ENCODE measurements around the gene BAZ2A.
"Not testable (repeated sequence)": the region's sequence is repeated elsewhere in the genome, so short reads cannot be mapped to it uniquely, and the experiment has no call there.

The BAZ2A gene

DNA sequence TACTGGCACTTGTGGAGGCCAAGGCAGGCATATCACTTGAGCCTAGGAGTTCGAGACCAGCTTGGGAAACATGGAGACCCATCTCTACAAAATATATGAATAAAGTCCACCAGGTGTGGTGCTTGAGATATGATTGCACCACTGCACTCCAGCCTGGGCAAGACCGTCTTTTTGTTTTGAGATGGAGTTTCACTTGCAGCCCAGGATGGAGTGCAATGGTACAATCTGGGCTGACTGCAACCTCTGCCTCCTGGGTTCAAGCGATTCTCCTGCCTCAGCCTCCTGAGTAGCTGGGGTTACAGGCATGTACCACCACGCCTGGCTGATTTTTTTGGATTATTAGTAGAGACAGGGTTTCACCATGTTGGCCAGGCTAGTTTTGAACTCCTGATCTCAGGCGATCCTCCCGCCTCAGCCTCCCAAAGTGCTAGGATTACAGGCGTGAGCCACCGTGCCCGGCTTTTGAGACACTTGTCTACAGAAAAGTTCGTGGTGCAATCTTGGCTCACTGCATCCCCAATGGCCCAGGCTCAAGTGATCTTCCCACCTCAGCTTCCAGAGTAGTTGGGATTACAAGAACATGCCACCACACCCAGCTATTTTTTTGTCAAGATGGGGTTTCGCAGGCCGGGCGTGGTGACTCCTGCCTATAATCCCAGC lies 32.0 kb upstream of the BAZ2A start:
- no peak for DNase-seq (ENCODE audit: low read depth)
- H3K4me3 ChIP-seq (replicated peaks; ENCODE audit: low read depth, low read length): no peak overlapping the region
- TF ChIP-seq, protein P1, sequence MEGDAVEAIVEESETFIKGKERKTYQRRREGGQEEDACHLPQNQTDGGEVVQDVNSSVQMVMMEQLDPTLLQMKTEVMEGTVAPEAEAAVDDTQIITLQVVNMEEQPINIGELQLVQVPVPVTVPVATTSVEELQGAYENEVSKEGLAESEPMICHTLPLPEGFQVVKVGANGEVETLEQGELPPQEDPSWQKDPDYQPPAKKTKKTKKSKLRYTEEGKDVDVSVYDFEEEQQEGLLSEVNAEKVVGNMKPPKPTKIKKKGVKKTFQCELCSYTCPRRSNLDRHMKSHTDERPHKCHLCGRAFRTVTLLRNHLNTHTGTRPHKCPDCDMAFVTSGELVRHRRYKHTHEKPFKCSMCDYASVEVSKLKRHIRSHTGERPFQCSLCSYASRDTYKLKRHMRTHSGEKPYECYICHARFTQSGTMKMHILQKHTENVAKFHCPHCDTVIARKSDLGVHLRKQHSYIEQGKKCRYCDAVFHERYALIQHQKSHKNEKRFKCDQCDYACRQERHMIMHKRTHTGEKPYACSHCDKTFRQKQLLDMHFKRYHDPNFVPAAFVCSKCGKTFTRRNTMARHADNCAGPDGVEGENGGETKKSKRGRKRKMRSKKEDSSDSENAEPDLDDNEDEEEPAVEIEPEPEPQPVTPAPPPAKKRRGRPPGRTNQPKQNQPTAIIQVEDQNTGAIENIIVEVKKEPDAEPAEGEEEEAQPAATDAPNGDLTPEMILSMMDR (IDR thresholded peaks at IDR 0.05; ENCODE audit: low read length, missing control alignments): no peak

DNA sequence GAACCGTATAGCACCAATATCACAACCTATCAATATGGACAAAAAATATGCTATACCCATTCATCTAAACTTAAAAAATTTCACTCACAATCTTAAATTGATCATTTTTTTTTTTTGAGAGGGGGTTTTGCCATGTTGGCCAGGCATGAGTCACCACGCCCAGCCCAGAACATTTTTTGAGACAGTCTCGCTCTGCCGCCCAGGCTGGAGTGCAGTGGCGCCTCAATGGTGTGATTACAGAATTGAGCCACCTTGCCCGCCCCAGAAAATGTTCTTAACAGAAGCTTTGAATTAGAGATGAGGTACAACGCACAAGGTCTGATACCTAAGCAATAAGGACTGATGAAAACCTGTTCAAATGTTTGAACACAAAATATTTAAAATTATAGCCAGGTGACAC lies 31.4 kb upstream of the BAZ2A start:
- DNase-seq (ENCODE audit: low read depth): no peak
- no peak overlapping the region for H3K4me3 ChIP-seq (replicated peaks; ENCODE audit: low read depth, low read length)
- TF ChIP-seq, protein P1 (IDR thresholded peaks at IDR 0.05; ENCODE audit: low read length, missing control alignments): no peak

DNA sequence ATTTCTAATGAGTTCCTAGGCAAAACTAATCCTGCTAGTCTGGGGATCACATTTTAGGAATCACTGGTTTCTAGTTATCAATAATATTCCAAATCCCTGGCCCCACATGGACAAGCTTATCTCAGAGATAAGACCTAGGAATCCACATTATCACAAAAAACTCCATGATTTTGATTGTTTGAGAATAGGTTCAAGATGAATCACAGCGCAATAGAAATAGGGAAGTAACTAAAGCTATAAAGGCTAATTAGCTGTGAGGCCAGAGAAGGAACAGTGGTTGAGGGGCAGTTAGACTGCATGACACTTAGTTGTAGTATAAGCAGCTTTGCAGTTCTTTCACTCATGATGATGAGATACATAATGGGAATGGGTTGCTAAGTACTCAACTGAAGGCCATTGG lies 28.8 kb upstream of the BAZ2A start:
- no peak for DNase-seq (ENCODE audit: low read depth)
- no peak overlapping the region for H3K4me3 ChIP-seq (replicated peaks; ENCODE audit: low read depth, low read length)
- TF ChIP-seq, protein P1 (IDR thresholded peaks at IDR 0.05; ENCODE audit: low read length, missing control alignments): no peak

DNA sequence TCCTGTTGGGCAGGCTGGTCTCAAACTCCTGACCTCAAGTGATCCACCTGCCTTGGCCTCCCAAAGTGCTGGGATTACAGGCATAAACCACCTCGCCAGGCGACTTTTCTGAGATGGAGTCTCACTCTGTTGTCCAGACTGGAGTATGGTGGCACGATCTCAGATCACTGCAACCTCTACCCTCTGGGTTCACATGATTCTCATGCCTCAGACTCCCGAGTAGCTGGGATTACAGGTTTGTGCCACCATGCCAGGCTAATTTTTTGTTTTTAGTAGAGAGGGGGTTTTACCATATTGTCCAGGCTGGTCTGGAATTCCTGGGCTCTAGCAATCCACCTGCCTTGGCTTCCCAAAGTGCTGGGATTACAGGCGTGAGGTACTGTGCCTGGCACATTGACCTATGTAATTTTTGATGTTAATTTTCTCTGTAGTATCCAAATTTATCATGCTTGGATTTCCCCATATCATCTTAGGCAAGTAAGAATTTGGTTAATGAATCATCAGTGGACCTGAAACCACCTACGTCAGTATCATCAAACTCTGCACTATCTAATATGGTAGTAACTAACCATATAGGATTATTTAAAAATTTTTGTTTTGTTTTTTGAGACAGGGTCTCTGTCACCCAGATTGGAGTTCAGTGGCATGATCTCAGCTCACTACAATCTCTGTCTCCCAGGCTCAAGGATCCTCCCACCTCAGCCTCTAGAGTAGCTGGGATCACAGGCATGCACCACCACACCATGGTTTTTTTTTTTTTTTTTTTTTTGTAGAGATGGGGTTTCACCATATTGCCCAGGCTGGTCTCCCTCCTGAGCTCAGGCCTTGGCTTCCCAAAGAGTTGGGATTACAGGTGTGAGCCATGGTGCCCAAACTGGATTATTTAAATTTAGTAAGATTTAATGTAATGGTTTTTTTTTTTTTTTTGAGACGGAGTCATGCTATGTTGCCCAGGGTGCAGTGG lies 27.6 kb upstream of the BAZ2A start:
- DNase-seq (ENCODE audit: low read depth): no peak
- no peak overlapping the region for H3K4me3 ChIP-seq (replicated peaks; ENCODE audit: low read depth, low read length)
- TF ChIP-seq, protein P1 (IDR thresholded peaks at IDR 0.05; ENCODE audit: low read length, missing control alignments): no peak

DNA sequence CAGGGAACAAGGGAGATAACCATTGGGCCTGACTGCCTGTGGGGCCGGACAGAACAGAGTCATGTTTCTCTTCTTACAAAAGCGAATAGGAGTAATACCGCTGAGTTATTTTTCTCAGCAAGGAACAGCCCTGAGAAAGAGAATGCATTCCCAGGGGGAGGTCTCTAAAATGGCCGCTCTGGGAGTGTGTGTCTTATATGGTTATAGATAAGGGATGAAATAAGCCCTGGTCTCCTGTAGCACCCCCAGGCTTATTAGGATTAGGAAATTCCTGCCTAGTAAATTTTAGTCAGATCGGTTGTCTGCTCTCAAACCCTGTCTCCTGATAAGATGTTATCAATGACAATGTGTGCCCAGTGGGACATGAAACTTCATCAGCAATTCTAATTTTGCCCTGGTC lies 23.7 kb upstream of the BAZ2A start:
- not testable (repeated sequence) for DNase-seq (ENCODE audit: low read depth); H3K4me3 ChIP-seq (replicated peaks; ENCODE audit: low read depth, low read length)

DNA sequence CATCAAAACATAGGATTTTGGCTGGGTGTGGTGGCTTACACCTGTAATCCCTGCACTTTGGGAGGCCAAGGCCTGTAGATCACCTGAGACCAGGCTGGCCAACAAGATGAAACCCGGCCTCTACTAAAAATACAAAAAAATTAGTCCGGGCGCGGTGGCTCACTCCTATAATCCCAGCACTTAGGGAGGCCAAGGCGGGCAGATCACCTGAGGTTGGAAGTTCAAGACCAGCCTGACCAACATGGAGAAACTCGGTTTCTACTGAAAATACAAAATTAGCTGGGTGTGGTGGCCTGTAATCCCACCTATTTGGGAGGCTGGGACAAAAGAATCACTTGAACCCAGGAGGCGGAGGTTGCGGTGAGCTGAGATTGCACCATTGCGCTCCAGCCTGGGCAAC lies 17.9 kb upstream of the BAZ2A start:
- DNase-seq (ENCODE audit: low read depth): not testable (repeated sequence)

DNA sequence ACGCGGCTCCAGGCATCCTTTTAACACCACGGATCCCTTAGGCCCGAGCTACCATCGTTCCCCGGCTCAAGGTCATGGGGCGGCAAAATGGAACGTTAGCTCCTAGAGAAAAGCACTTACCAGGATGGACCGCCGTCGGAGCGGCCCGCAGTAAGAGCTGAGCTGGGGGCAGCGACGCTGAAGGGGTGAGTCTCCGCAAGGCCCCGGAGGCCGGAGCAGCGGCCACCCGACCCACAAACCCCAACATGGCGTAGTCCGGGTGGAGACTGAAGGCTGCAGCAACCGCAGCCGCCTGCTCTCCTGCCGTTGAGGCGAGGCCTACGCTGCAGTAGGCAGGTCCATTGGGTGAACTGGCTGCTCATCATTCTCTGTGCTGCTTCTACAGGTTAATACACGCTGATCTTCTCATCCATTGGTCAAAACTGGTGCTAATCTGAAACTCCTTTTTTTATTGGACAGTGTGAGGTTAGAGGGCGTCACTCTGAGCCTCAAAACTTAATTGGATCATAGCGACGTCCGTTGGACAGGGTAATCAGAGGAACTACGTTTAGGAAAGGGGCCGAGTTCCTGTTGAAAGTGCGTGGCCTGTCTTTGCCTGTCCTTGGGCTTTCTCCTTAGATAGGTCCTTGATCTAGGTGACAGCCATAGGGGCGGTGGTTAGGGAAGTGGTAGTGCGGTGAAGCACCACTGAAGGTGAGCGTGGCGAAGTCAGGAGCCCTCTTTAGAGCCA lies 15.8 kb upstream of the BAZ2A start, which contains the start of gene ATP5F1B:
ATP5F1B (minus strand) TSS at position 268 of the 730 bp plus-strand sequence; CDS start at position 247, 21 bp downstream.
- peak within 1 kb of the TSS; percentile 100 for H3K4me3 ChIP-seq (replicated peaks; ENCODE audit: low read depth, low read length)
- DNase-seq (ENCODE audit: low read depth): peak; percentile 100
- TF ChIP-seq, protein P1 (IDR thresholded peaks at IDR 0.05; ENCODE audit: low read length, missing control alignments): no peak

More for the DNA sequence above, 17.9 kb upstream of the BAZ2A start:
- H3K4me3 ChIP-seq (replicated peaks; ENCODE audit: low read depth, low read length): not testable (repeated sequence)
